GM23338 (cell line): ENCODE results near the gene GLCCI1. TPM values are rescaled to one million over a fixed set of nuclear protein-coding genes. Genes with fewer than 3 reads are reported as not detected.

Experiments used
- ATAC-seq: fragments of 200-7000 bp; cut with Tn5 transposase; 3 replicates; pipeline ENCODE4 v1.9.1; 2020
- DNase-seq: peaks from one replicate; pipeline ENCODE4 v3.0.0-alpha.2; 2015; ENCODE audit warnings: low spot score
- H2AFZ ChIP-seq: fragments of 200-600 bp; sonication (generic); 2 replicates; pipeline ENCODE4 v1.8.0; 2016; ENCODE audit warnings: antibody characterized with exemption, mild to moderate bottlenecking, moderate library complexity
- H3F3A ChIP-seq: fragments of 200-600 bp; sonication (generic); replicated peaks from 2 replicates; pipeline ENCODE4 v1.8.0; 2017; ENCODE audit warnings: antibody characterized with exemption, mixed run types, low read depth
- H3K27ac ChIP-seq: fragments of 200-600 bp; sonication (generic); 2 replicates; pipeline ENCODE4 v1.6.1; 2016; ENCODE audit warnings: low read depth
- H3K27me3 ChIP-seq: fragments of 200-600 bp; sonication (generic); 2 replicates; pipeline ENCODE4 v1.8.0; 2016; ENCODE audit warnings: mild to moderate bottlenecking, mixed run types, moderate library complexity; ENCODE audit not compliant: insufficient read depth
- H3K36me3 ChIP-seq: fragments of 200-600 bp; sonication (generic); 2 replicates; pipeline ENCODE4 v1.8.0; 2016; ENCODE audit warnings: mild to moderate bottlenecking; ENCODE audit not compliant: insufficient read depth
- H3K4me1 ChIP-seq: fragments of 200-600 bp; sonication (generic); 2 replicates; pipeline ENCODE4 v1.8.0; 2016; ENCODE audit warnings: mild to moderate bottlenecking, moderate library complexity; ENCODE audit not compliant: insufficient read depth
- H3K4me2 ChIP-seq: fragments of 200-600 bp; sonication (generic); 2 replicates; pipeline ENCODE4 v1.7.1; 2017; ENCODE audit warnings: mixed run types
- H3K4me3 ChIP-seq: fragments of 200-600 bp; sonication (generic); 2 replicates; pipeline ENCODE4 v1.6.1; 2016; ENCODE audit warnings: mixed run types
- H3K79me2 ChIP-seq: fragments of 200-600 bp; sonication (generic); replicated peaks from 2 replicates; pipeline ENCODE4 v1.8.0; 2017; ENCODE audit warnings: mild to moderate bottlenecking; ENCODE audit not compliant: insufficient read depth
- H3K9me2 ChIP-seq: fragments of 200-600 bp; sonication (generic); 2 replicates; pipeline ENCODE4 v1.8.0; 2017; ENCODE audit not compliant: insufficient read depth
- H4K20me1 ChIP-seq: fragments of 200-600 bp; sonication (generic); replicated peaks from 2 replicates; pipeline ENCODE4 v1.8.0; 2017; ENCODE audit warnings: mild to moderate bottlenecking; ENCODE audit not compliant: insufficient read depth
- H3K27ac Mint-ChIP-seq: 2 replicates; pipeline ENCODE4 v1.8.0; 2020; ENCODE audit warnings: inconsistent platforms, mild to moderate bottlenecking, moderate library complexity, mixed read lengths
- H3K27me3 Mint-ChIP-seq: 3 replicates; pipeline ENCODE4 v1.8.0; 2022; ENCODE audit warnings: low read depth, mild to moderate bottlenecking, moderate library complexity, mixed read lengths, inconsistent platforms; ENCODE audit not compliant: insufficient read depth, poor library complexity
- H3K36me3 Mint-ChIP-seq: 3 replicates; pipeline ENCODE4 v1.8.0; 2021; ENCODE audit warnings: low read depth, mild to moderate bottlenecking, inconsistent platforms, moderate library complexity, mixed read lengths
- H3K4me1 Mint-ChIP-seq: 3 replicates; pipeline ENCODE4 v1.8.0; 2020; ENCODE audit warnings: mild to moderate bottlenecking, inconsistent platforms, mixed read lengths
- H3K4me3 Mint-ChIP-seq: 3 replicates; pipeline ENCODE4 v1.8.0; 2021; ENCODE audit warnings: moderate library complexity, mild to moderate bottlenecking, inconsistent platforms, mixed read lengths
- H3K9me3 Mint-ChIP-seq: 3 replicates; pipeline ENCODE4 v1.8.0; 2020; ENCODE audit warnings: moderate library complexity, mild to moderate bottlenecking, inconsistent platforms, mixed read lengths
- EZH2 ChIP-seq: fragments of 200-600 bp; sonication (generic); IDR thresholded peaks from one replicate; pipeline ENCODE4 v1.8.0; 2017; ENCODE audit warnings: antibody characterized with exemption, mild to moderate bottlenecking, low read depth; ENCODE audit not compliant: unreplicated experiment
- EZH2phosphoT487 ChIP-seq: fragments of 200-600 bp; sonication (generic); IDR thresholded peaks from one replicate; pipeline ENCODE4 v1.8.1; 2018; ENCODE audit warnings: antibody characterized with exemption; ENCODE audit not compliant: unreplicated experiment
- NANOG ChIP-seq: IDR thresholded peaks from 2 replicates; pipeline ENCODE4 v1.6.1; 2016; ENCODE audit warnings: antibody characterized with exemption, borderline replicate concordance
- POLR2AphosphoS5 ChIP-seq: IDR thresholded peaks from 2 replicates; pipeline ENCODE4 v1.6.1; 2016; ENCODE audit warnings: antibody characterized with exemption, low read depth
- STAT1 ChIP-seq: IDR thresholded peaks from one replicate; pipeline ENCODE4 v1.6.1; 2016; ENCODE audit warnings: antibody characterized with exemption; ENCODE audit not compliant: unreplicated experiment
- ZNF114 ChIP-seq: fragments of 250-450 bp; sonication (Bioruptor Pico); IDR thresholded peaks from 2 replicates; pipeline ENCODE4 v1.5.0; 2020; ENCODE audit warnings: mild to moderate bottlenecking, moderate library complexity
- ZNF331 ChIP-seq: fragments of 250-450 bp; sonication (Bioruptor Pico); IDR thresholded peaks from 2 replicates; pipeline ENCODE4 v1.5.0; 2020; ENCODE audit warnings: low read depth, mild to moderate bottlenecking, moderate library complexity
- polyA plus RNA-seq: library from polyadenylated mRNA; unstranded; fragments of >200 nt; fragmentation: Nextera tagmentation; extraction: Ambion mirVana; gene quantifications from 2 replicates; pipeline ENCODE4 v1.2.1, GENCODE V29; 2016
- total RNA-seq: library from RNA; depleted of rRNA; stranded (reverse); fragments of >200 nt; shearing (Covaris generic); gene quantifications from 2 replicates; pipeline ENCODE4 v1.2.3, GENCODE V29; 2014
- TF ChIP-seq, protein P1 (sequence below): IDR thresholded peaks from one replicate; pipeline ENCODE4 v1.6.1; 2018; ENCODE audit warnings: antibody characterized with exemption; ENCODE audit not compliant: unreplicated experiment
- TF ChIP-seq, protein P2 (sequence below): fragments of 250-450 bp; sonication (Bioruptor Pico); IDR thresholded peaks from 2 replicates; pipeline ENCODE4 v1.5.0; 2020; ENCODE audit warnings: mild to moderate bottlenecking, moderate library complexity

GLCCI1 gene
- total and polyA plus RNA-seq, 2 experiments from 2014 or later, result 15.0 to 15.7 TPM

DNA sequence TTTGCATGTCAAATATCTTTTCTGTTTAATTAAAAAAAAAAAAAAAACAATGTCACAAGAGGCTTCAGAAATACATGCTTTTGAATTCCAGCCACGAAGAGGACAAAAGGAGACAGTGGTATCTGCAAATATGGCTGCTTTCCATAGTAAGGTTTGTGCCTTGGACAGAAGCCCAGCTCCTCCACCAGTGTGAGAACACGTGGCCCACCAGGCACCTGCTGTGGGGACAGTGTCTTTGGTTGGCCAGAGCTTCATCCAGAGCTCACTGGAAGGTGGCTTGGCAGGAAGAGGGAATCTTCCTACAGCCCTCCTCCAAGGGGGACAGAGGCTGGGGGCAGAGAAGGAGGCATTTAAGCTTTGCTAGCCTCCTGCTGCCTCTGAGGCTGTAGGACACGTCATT lies 144.6 kb downstream of the GLCCI1 start (continued):
- TF ChIP-seq, protein P1, sequence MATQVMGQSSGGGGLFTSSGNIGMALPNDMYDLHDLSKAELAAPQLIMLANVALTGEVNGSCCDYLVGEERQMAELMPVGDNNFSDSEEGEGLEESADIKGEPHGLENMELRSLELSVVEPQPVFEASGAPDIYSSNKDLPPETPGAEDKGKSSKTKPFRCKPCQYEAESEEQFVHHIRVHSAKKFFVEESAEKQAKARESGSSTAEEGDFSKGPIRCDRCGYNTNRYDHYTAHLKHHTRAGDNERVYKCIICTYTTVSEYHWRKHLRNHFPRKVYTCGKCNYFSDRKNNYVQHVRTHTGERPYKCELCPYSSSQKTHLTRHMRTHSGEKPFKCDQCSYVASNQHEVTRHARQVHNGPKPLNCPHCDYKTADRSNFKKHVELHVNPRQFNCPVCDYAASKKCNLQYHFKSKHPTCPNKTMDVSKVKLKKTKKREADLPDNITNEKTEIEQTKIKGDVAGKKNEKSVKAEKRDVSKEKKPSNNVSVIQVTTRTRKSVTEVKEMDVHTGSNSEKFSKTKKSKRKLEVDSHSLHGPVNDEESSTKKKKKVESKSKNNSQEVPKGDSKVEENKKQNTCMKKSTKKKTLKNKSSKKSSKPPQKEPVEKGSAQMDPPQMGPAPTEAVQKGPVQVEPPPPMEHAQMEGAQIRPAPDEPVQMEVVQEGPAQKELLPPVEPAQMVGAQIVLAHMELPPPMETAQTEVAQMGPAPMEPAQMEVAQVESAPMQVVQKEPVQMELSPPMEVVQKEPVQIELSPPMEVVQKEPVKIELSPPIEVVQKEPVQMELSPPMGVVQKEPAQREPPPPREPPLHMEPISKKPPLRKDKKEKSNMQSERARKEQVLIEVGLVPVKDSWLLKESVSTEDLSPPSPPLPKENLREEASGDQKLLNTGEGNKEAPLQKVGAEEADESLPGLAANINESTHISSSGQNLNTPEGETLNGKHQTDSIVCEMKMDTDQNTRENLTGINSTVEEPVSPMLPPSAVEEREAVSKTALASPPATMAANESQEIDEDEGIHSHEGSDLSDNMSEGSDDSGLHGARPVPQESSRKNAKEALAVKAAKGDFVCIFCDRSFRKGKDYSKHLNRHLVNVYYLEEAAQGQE, result no peak
- no peak for TF ChIP-seq NANOG
- TF ChIP-seq ZNF114 (CRISPR knock-in tag), result no peak

DNA sequence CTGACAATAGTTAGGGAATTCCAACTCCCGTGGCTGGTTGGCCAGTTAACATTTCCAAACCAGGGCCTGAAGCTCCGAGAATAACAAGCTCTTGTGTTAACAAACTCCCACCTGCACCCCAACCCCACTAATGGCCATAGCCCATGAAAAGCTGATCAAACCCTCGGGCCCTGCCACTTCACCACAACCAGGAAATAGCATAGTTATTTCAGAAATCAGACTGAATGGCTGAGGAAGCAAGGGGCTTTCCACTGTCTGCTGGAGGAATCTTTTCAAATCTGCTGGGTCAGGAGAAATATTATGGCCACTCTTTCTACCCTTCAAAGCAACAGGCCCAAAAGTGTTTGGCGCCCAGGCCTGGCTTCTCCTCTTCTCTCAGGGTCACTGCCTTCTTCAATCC lies 145.6 kb downstream of the GLCCI1 start:
- no peaks in the 10 kb centered on the region for H3K36me3 ChIP-seq
- H3F3A ChIP-seq, result 0 out of 2 replicates have a peak, but pooled peaks cover 2% of the 10 kb centered on the region
- H3K4me1 ChIP-seq, result peaks cover 29% of the 10 kb centered on the region
- H3K79me2 ChIP-seq, result no peaks in the 10 kb centered on the region
- peaks cover 36% of the 10 kb centered on the region for H3K4me1 Mint-ChIP-seq
- no peak for ATAC-seq
- TF ChIP-seq STAT1 (no peak), POLR2AphosphoS5 (no peak), EZH2 (no peak), ZNF331 (CRISPR knock-in tag) (no peak), EZH2phosphoT487 (no peak)
- TF ChIP-seq, protein P1, result no peak
- TF ChIP-seq, protein P2, sequence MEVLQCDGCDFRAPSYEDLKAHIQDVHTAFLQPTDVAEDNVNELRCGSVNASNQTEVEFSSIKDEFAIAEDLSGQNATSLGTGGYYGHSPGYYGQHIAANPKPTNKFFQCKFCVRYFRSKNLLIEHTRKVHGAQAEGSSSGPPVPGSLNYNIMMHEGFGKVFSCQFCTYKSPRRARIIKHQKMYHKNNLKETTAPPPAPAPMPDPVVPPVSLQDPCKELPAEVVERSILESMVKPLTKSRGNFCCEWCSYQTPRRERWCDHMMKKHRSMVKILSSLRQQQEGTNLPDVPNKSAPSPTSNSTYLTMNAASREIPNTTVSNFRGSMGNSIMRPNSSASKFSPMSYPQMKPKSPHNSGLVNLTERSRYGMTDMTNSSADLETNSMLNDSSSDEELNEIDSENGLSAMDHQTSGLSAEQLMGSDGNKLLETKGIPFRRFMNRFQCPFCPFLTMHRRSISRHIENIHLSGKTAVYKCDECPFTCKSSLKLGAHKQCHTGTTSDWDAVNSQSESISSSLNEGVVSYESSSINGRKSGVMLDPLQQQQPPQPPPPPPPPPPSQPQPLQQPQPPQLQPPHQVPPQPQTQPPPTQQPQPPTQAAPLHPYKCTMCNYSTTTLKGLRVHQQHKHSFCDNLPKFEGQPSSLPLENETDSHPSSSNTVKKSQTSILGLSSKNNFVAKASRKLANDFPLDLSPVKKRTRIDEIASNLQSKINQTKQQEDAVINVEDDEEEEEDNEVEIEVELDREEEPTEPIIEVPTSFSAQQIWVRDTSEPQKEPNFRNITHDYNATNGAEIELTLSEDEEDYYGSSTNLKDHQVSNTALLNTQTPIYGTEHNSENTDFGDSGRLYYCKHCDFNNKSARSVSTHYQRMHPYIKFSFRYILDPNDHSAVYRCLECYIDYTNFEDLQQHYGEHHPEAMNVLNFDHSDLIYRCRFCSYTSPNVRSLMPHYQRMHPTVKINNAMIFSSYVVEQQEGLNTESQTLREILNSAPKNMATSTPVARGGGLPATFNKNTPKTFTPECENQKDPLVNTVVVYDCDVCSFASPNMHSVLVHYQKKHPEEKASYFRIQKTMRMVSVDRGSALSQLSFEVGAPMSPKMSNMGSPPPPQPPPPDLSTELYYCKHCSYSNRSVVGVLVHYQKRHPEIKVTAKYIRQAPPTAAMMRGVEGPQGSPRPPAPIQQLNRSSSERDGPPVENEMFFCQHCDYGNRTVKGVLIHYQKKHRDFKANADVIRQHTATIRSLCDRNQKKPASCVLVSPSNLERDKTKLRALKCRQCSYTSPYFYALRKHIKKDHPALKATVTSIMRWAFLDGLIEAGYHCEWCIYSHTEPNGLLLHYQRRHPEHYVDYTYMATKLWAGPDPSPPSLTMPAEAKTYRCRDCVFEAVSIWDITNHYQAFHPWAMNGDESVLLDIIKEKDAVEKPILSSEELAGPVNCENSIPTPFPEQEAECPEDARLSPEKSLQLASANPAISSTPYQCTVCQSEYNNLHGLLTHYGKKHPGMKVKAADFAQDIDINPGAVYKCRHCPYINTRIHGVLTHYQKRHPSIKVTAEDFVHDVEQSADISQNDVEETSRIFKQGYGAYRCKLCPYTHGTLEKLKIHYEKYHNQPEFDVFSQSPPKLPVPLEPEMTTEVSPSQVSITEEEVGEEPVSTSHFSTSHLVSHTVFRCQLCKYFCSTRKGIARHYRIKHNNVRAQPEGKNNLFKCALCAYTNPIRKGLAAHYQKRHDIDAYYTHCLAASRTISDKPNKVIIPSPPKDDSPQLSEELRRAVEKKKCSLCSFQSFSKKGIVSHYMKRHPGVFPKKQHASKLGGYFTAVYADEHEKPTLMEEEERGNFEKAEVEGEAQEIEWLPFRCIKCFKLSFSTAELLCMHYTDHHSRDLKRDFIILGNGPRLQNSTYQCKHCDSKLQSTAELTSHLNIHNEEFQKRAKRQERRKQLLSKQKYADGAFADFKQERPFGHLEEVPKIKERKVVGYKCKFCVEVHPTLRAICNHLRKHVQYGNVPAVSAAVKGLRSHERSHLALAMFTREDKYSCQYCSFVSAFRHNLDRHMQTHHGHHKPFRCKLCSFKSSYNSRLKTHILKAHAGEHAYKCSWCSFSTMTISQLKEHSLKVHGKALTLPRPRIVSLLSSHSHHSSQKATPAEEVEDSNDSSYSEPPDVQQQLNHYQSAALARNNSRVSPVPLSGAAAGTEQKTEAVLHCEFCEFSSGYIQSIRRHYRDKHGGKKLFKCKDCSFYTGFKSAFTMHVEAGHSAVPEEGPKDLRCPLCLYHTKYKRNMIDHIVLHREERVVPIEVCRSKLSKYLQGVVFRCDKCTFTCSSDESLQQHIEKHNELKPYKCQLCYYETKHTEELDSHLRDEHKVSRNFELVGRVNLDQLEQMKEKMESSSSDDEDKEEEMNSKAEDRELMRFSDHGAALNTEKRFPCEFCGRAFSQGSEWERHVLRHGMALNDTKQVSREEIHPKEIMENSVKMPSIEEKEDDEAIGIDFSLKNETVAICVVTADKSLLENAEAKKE, result no peak
- no peak overlapping the region for H3K4me3 ChIP-seq
- no peak for DNase-seq
- peaks cover 6% of the 10 kb centered on the region; the same call in 2 of the 3 replicates for H3K9me3 Mint-ChIP-seq
- no peak overlapping the region for H3K4me2 ChIP-seq
- H3K27ac Mint-ChIP-seq, result no peak overlapping the region
- no peak overlapping the region for H3K27ac ChIP-seq
- no peak overlapping the region for H3K4me3 Mint-ChIP-seq
- H4K20me1 ChIP-seq, result no peaks in the 10 kb centered on the region
- H3K27me3 Mint-ChIP-seq, result peaks cover 15% of the 10 kb centered on the region
- H3K36me3 Mint-ChIP-seq, result peaks cover 26% of the 10 kb centered on the region
- peaks cover 22% of the 10 kb centered on the region; the same call in 1 of the 2 replicates for H3K9me2 ChIP-seq
- no peak overlapping the region for H2AFZ ChIP-seq
- H3K27me3 ChIP-seq, result no peaks in the 10 kb centered on the region
